HK-2 (cell line): ENCODE measurements around the gene ITPR1.

ENCODE experiments used
- DNase-seq: peaks from one replicate; pipeline ENCODE4 v3.0.0-alpha.2; 2018; ENCODE audit not compliant: unreplicated experiment

ITPR1 gene

GRCh38 chr3:4744405-4745234, 251.5 kb downstream of the ITPR1 start:
- DNase-seq: peak; percentile 44

DNA sequence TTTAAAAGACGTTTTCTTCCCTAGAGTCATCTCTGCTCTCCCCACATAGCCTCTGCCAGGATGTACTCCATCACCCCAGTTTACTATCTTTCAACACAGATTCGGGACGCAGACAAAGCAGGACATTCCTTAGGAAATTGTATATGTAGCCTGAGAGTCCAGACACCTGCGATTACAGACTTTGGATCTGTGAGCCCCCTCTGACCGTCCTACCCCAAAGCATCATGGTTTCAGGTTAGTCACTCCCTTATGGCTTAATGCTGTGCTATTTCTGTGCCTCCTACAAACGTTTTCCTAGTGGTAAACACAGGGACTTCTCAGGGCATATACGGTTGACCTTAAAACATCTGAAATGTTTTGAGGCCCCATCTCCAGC, 252.1 kb downstream of the ITPR1 start:
- DNase-seq: no peak

- no peak for DNase-seq
Measured at GRCh38 chr3:4746241-4746958, 253.3 kb downstream of the ITPR1 start.

GRCh38 chr3:4748127-4748526, 255.0 kb downstream of the ITPR1 start:
- DNase-seq: no peak

DNA sequence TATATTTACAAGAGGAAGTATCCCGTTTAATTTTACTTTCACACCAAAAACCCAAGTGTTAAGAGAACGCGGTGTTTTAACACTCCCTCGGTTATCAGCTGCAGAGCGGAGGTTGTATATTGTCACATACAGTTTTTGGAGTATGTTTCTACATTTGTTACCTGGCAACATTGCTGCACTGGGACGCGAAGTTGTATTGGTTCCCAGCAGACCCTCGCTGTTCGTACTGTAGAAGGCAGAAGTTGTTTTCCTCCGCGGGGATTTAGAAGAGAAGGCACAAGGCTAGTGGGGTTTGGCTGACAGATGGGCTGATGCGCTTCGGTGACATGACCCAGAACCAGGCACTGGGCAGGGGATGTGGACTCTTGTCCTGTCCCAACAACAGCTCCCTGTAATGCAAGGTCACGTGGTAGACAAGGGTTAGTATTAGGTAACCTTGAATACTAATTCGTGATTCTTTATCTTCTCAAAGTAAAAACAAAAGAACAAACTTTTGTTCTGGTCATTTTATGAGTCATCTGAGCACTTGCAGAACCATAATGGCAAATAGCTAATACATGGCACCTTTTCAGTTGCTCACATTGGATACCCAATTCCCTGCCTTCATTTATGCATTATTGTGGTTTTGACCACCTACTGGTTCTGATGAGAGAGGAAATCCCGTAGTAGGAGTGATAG, 255.7 kb downstream of the ITPR1 start:
- no peak for DNase-seq

GRCh38 chr3:4749567-4750002, 256.4 kb downstream of the ITPR1 start:
- no peak for DNase-seq

DNA sequence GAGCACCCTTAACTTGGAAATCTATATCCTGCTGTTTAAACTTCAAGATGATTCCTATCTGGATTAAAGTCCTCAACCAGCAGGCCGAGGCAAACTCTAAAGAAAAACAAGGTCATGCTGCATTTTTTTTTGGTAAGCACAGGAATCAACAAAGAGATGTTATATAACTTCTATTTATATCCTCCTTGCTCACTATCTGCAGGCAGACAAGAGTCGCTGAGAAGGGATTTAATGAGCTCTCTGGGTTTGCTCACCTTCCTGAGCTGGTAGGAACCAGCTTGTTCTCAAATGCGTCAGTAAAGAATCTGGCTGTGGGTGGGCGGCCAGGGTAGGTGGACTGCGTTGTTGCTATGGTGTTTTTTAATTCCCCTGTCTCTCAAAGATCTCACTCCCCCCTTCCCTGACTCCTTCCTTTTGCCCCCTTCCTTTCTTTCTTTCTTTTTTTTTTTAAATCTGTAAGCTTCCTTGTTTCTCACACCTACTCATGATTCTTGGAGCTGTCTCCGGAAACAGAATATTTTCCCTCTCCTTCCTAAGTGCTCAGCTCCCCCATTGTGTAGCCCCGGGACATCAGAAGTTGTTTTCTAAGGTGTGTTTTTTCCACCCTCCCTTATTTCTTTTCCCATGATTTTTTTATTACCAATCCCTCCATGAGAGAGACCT, 257.3 kb downstream of the ITPR1 start:
- no peak for DNase-seq

GRCh38 chr3:4751029-4751501, 257.9 kb downstream of the ITPR1 start:
- DNase-seq: no peak

GRCh38 chr3:4751502-4752101, 258.5 kb downstream of the ITPR1 start:
- DNase-seq: peak; percentile 56

- peak; percentile 87 for DNase-seq
Measured at GRCh38 chr3:4752201-4753072, 259.3 kb downstream of the ITPR1 start.

- no peak for DNase-seq
Measured at GRCh38 chr3:4753073-4753691, 260.0 kb downstream of the ITPR1 start.

DNA sequence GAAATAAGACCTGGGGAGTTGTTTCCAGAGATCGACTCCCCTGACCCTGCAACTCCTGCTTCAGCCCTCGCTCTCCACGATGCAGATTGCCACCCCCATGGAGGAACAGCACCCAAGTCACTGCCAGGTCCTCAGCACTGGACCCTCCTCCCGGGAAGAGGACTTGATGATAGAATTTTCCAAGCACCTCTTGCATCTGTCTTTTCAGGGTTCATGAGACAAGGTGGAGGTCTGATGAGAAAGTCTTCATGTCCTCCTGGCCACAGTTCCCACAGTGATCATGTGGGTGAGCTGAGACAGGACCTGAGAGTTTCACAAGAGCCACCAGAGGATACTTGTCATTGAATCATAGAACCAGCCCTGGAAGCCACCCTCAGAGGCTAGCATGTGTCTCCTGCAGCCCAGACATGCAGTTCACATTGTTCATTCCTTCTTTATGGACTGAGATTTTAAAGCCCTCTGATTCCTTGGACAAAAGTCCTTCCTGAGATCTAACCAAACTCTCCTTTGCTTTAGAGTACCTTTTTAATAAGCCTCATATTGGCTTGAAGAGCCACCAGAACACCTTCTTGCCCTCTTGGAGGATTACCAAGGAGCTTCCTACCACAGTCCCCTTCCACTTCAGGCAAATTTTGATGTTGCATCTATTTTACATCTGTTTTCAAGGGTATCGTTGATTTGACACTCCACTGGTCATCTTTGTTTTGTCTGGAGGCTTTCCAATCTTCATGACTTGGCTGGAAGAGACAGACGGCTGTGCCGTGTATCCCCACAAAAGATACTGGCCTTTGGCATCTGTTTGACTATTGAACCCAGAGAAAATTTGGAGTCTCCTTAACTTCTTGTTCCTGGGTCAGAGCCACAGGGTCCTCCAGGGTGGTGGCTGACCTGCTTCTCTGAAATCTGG, 261.3 kb downstream of the ITPR1 start:
- DNase-seq: no peak

DNA sequence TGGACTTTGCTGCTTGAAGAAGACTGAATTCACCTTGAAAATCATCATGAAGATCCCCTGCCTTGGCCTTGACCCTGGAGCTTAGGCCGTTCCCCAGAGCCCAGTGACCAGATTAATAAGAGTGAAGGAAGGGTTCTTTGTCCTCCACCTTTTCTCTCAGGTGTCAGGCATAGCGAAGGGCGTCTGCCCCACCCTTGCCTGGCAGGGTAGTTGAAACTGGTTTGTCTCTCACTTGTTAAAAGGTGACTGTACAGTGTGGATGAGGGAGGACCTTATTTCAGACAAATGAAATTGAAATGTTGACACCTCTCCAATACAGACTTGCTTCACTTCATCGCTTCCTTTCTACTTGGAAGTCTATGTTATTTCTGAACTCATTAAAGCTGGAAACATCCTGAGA, 262.4 kb downstream of the ITPR1 start:
- DNase-seq: no peak

DNA sequence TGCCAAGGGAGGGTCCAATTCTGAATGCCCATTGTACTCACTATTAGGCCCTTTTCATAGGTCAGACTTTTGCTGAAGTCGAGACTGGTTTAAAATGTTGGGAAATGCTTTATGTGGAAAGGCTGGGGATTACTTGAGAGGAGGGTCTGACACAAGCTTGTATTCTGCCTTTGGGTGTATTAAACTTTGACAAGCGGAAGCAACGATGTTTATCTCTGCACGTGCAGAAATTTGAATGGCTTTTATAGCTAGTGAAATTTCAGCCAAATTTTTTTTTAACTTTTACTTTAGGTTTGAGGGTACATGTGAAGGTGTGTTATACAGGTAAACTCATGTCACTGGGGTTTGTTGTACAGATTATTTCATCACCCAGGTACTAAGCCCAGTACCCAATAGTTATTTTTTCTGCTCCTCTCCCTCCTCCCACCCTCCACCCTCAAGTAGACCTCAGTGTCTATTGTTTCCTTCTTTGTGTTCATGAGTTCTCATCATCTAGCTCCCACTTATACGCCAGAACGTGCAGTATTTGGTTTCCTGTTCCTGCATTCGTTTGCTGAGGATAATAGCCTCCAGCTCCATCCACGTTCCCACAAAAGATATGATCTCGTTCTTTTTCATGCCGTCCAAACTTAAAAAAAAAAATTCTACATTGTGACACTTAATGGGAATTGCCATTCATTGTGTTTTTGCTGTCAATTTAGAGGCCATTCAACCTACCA, 263.1 kb downstream of the ITPR1 start:
- DNase-seq: no peak

DNA sequence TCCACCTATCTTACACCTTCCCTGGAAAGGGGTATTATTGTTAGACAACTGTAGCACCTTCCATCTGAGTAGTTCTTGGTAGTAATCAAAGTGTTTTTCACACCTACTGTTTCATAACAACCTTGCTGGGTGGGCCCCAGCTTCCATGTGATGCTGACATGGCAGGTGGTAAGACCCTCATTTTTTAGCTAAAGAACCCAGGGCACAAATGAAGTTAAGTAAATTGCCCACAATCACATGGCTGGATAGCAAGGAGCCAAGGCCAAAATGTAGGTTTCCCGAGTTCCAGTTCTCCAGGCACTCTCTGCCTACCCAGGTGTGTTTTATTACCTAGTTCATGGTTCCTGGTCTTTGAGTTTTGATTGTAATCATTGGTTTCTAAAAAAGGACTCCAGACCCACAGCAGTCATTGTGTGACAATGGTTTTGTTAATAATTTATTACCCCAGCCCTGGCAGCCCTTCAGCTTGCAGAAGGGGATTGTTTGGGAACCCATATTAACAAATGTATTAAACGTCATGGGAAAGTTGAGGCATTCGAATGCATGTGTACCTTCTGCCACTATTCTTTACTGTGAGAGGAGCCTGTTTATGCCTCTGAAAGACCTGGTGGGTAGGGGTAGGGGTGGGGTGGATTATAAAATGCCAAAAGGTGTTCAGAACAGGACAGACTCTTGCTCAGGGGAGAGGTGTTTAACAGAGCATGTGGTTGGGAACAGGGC, 263.9 kb downstream of the ITPR1 start:
- DNase-seq: no peak

DNA sequence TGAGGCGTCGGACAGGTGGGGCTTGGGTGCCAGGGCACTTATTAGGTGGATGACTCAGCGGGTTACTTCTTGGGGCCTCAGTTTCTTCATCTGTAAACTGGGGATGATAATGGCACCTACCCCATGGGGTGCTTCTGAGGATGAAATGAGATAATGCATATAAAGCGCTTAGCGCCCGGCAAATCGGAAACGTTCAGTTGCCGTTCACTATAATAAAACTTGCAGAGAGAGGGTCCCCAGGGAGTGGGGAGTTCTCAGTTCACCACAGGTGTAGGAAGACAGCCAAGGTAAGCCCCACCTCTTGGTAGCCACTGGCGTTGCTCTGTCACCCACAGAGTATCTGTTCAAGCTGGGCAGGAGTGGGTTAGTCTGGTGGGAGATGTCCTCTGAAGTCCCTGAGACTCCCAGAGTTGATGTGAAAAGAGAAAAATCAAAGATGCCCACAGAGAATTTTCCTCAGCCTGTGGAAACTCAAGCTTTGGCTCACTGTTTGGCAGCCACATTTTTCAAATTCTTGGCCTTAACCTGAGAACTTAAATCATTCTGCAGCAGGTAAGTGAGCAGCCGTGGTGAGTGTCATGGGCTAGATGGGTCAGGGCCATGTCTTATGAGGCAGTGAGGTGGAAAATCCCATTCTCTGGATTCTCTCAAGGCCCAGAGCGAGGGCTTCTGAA, 264.6 kb downstream of the ITPR1 start:
- DNase-seq: no peak

- no peak for DNase-seq
Measured at GRCh38 chr3:4758249-4758860, 265.2 kb downstream of the ITPR1 start.
